ENCODE measurements around the gene MED26. TPM values are rescaled to one million over a fixed set of nuclear protein-coding genes. Genes with fewer than 3 reads are reported as not detected.

MED26 gene
- total and polyA plus RNA-seq, 9 of the 15 experiments (the other 6 are each of a cell fraction or from before 2014, with no cell fraction given), result 0.71 to 15.1 (median 6.2) TPM

GRCh38 chr19:16607819-16608218 lies 20.2 kb downstream of the MED26 start (continued):
- TF ChIP-seq CUX1 (CRISPR knock-in tag; IDR thresholded peaks at IDR 0.05) (no peak), PTTG1 (tag; IDR thresholded peaks at IDR 0.05; ENCODE audit: low read depth) (no peak), ARNT (IDR thresholded peaks at IDR 0.05) (no peak), USF2 (CRISPR knock-in tag; IDR thresholded peaks at IDR 0.05) (no peak), DPF2 (IDR thresholded peaks at IDR 0.05) (no peak), ZNF511 (CRISPR knock-in tag; IDR thresholded peaks at IDR 0.05) (no peak), GABPA (tag; conservative IDR thresholded peaks at IDR 0.05; ENCODE audit: low read depth) (no peak), TAF9B (IDR thresholded peaks at IDR 0.05; ENCODE audit: partially characterized antibody) (no peak)

All from K562 (cell line).